Osteoblast (primary cell): ENCODE results near the gene SEC23B. TPM values are rescaled to one million over a fixed set of nuclear protein-coding genes. Genes with fewer than 3 reads are reported as not detected.
A peak's percentile ranks its signal among the peaks of the same experiment; 100 is the strongest.
"Not testable (repeated sequence)": the region's sequence is repeated elsewhere in the genome, so short reads cannot be mapped to it uniquely, and the experiment has no call there.

Experiments
- DNase-seq: peaks from one replicate; pipeline ENCODE4 v3.0.0; 2011; ENCODE audit warnings: low spot score, mixed read lengths; ENCODE audit not compliant: insufficient read length; ENCODE audit errors: missing footprints
- H2AFZ ChIP-seq: 2 replicates; pipeline ENCODE4 v1.6.0; 2011; ENCODE audit warnings: mild to moderate bottlenecking, low read length
- H3K27ac ChIP-seq: 2 replicates; pipeline ENCODE4 v1.5.1; 2011; ENCODE audit warnings: mild to moderate bottlenecking, low read depth, low read length, moderate library complexity
- H3K27me3 ChIP-seq: 2 replicates; pipeline ENCODE4 v1.6.0; 2012; ENCODE audit warnings: mild to moderate bottlenecking, control low read depth, inconsistent platforms, low read length, moderate library complexity; ENCODE audit not compliant: insufficient read depth
- H3K36me3 ChIP-seq: 2 replicates; pipeline ENCODE4 v1.5.1; 2011; ENCODE audit warnings: mild to moderate bottlenecking, low read length, control low read depth, moderate library complexity; ENCODE audit not compliant: insufficient read depth
- H3K4me1 ChIP-seq: 2 replicates; pipeline ENCODE4 v1.5.1; 2011; ENCODE audit warnings: mild to moderate bottlenecking, low read length, control low read depth, moderate library complexity; ENCODE audit not compliant: insufficient read depth
- H3K4me2 ChIP-seq: 2 replicates; pipeline ENCODE4 v1.6.0; 2011; ENCODE audit warnings: mild to moderate bottlenecking, low read length; ENCODE audit not compliant: insufficient read depth
- H3K4me3 ChIP-seq: fragments of 200-600 bp; sonication (generic); 3 replicates; pipeline ENCODE4 v1.5.1; 2012; ENCODE audit warnings: mild to moderate bottlenecking, low read length, inconsistent platforms; ENCODE audit not compliant: insufficient read depth
- H3K79me2 ChIP-seq: 2 replicates; pipeline ENCODE4 v1.6.0; 2012; ENCODE audit warnings: mild to moderate bottlenecking, low read length, control low read depth, inconsistent platforms; ENCODE audit not compliant: insufficient read depth
- H3K9me3 ChIP-seq: 2 replicates; pipeline ENCODE4 v1.5.1; 2011; ENCODE audit warnings: low read depth, low read length, control low read depth
- H4K20me1 ChIP-seq: 2 replicates; pipeline ENCODE4 v1.6.0; 2012; ENCODE audit warnings: mild to moderate bottlenecking, low read length, control low read depth; ENCODE audit not compliant: insufficient read depth
- CTCF ChIP-seq: IDR thresholded peaks from 2 replicates; pipeline ENCODE4 v1.5.1; 2011; ENCODE audit warnings: mild to moderate bottlenecking, low read depth, low read length, moderate library complexity; ENCODE audit errors: extremely low read depth
- total RNA-seq: library from RNA; depleted of rRNA; stranded (reverse); fragments of >200 nt; gene quantifications from 2 replicates; pipeline ENCODE4 v1.2.3, GENCODE V29; 2012

The SEC23B gene
- total RNA-seq, 1 donor, result 30.8 TPM

- Histone ChIP-seq H3K27me3 (no peaks in the 10 kb centered on the region), H4K20me1 (no peaks in the 10 kb centered on the region), H3K4me2 (no peak overlapping the region), H3K4me3 (no peak overlapping the region), H3K9me3 (no peaks in the 10 kb centered on the region), H3K4me1 (no peaks in the 10 kb centered on the region), H3K79me2 (no peaks in the 10 kb centered on the region), H2AFZ (no peak overlapping the region), H3K27ac (no peak overlapping the region), H3K36me3 (peaks cover 27% of the 10 kb centered on the region)
- TF ChIP-seq CTCF, result no peak
- no peak for DNase-seq
Measured at GRCh38 chr20:18488301-18488700, 19.4 kb upstream of the SEC23B start.

- H3K27me3 ChIP-seq, result no peaks in the 10 kb centered on the region
- no peak for DNase-seq
Measured at GRCh38 chr20:18496042-18496441, 11.7 kb upstream of the SEC23B start.

GRCh38 chr20:18496740-18497592 is 10.8 kb upstream of the SEC23B start, which contains the start of gene RBBP9:
RBBP9 (minus strand) TSS chr20:18497225; CDS start chr20:18497167, 58 bp downstream.
- peak; percentile 94 for DNase-seq
- no peaks in the 10 kb centered on the region for H3K27me3 ChIP-seq
- H3K4me3 ChIP-seq, result peak within 1 kb of the TSS; percentile 87
- H4K20me1 ChIP-seq, result no peaks in the 10 kb centered on the region
- no peak for TF ChIP-seq CTCF
- peaks cover 3% of the 10 kb centered on the region for H3K79me2 ChIP-seq
- peak within 1 kb of the TSS; percentile 90 for H2AFZ ChIP-seq
- peak within 1 kb of the TSS; percentile 85 for H3K4me2 ChIP-seq
- H3K36me3 ChIP-seq, result peaks cover 5% of the 10 kb centered on the region
- peaks cover 10% of the 10 kb centered on the region for H3K4me1 ChIP-seq
- H3K9me3 ChIP-seq, result no peaks in the 10 kb centered on the region
- no peak within 1 kb of the TSS for H3K27ac ChIP-seq

More at GRCh38 chr20:18496042-18496441, 11.7 kb upstream of the SEC23B start:
- TF ChIP-seq CTCF, result no peak
- no peaks in the 10 kb centered on the region for H3K9me3 ChIP-seq
- peak overlapping the region; percentile 90 for H2AFZ ChIP-seq
- peaks cover 5% of the 10 kb centered on the region for H3K36me3 ChIP-seq
- H3K4me3 ChIP-seq, result peak overlapping the region; percentile 87
- H3K4me1 ChIP-seq, result peaks cover 10% of the 10 kb centered on the region
- peak overlapping the region; percentile 85 for H3K4me2 ChIP-seq
- no peaks in the 10 kb centered on the region for H4K20me1 ChIP-seq
- H3K79me2 ChIP-seq, result peaks cover 3% of the 10 kb centered on the region
- H3K27ac ChIP-seq, result no peak overlapping the region

- peaks cover 5% of the 10 kb centered on the region for H3K36me3 ChIP-seq
- no peak for DNase-seq
- no peak overlapping the region for H3K27ac ChIP-seq
- peak overlapping the region; percentile 87 for H3K4me3 ChIP-seq
- no peaks in the 10 kb centered on the region for H3K27me3 ChIP-seq
- no peak for TF ChIP-seq CTCF
- peaks cover 3% of the 10 kb centered on the region for H3K79me2 ChIP-seq
- no peaks in the 10 kb centered on the region for H3K9me3 ChIP-seq
- H3K4me2 ChIP-seq, result peak overlapping the region; percentile 85
- peak overlapping the region; percentile 90 for H2AFZ ChIP-seq
- H3K4me1 ChIP-seq, result peaks cover 10% of the 10 kb centered on the region
- no peaks in the 10 kb centered on the region for H4K20me1 ChIP-seq
Measured at GRCh38 chr20:18497603-18498002, 10.1 kb upstream of the SEC23B start.

- not testable (repeated sequence) for H3K27me3 ChIP-seq, H4K20me1 ChIP-seq, H3K4me2 ChIP-seq, H3K79me2 ChIP-seq, H3K4me1 ChIP-seq, DNase-seq, H3K27ac ChIP-seq, H3K9me3 ChIP-seq, H3K4me3 ChIP-seq, H3K36me3 ChIP-seq
- H2AFZ ChIP-seq, result peak overlapping the region; percentile 27
Measured at GRCh38 chr20:18501672-18502071, 6.1 kb upstream of the SEC23B start.
